Neural progenitor cell (in vitro differentiated cells): ENCODE data around the gene CHRNA1.

ENCODE experiments used
- CTCF ChIP-seq: fragments of 200-600 bp; sonication (generic); IDR thresholded peaks from 2 replicates; pipeline ENCODE4 v1.5.1; 2017; ENCODE audit warnings: antibody characterized with exemption, mild to moderate bottlenecking
- EZH2 ChIP-seq: fragments of 200-600 bp; sonication (generic); IDR thresholded peaks from 2 replicates; pipeline ENCODE4 v1.6.1; 2017; ENCODE audit warnings: antibody characterized with exemption, mild to moderate bottlenecking, moderate library complexity

GRCh38 chr2:174760845-174761473 is 3.3 kb downstream of the CHRNA1 start:
- TF ChIP-seq CTCF (no peak), EZH2 (no peak)
